HL-60 (cell line): ENCODE results near the gene ASS1.

ENCODE experiments used
- DNase-seq, 2 experiments: peaks; one replicate each; pipeline ENCODE4 v3.0.0-alpha.2; 2010 to 2020; ENCODE audit warnings: low read depth in 1 of 2, low spot score in 1 of 2
- H3K27ac ChIP-seq: fragments of 250-450 bp; sonication (Bioruptor Pico); replicated peaks from 2 replicates; pipeline ENCODE4 v1.5.1; 2020; ENCODE audit warnings: mild to moderate bottlenecking, moderate library complexity
- H3K27me3 ChIP-seq: fragments of 250-450 bp; sonication (Bioruptor Pico); 2 replicates; pipeline ENCODE4 v1.5.1; 2021; ENCODE audit warnings: mild to moderate bottlenecking, moderate library complexity; ENCODE audit not compliant: insufficient read depth, poor library complexity, severe bottlenecking
- H3K4me3 ChIP-seq: replicated peaks from 2 replicates; pipeline ENCODE4 v1.5.1; 2011; ENCODE audit warnings: mild to moderate bottlenecking, control low read depth, low read length; ENCODE audit not compliant: insufficient read depth
- CTCF ChIP-seq: IDR thresholded peaks from one replicate; pipeline ENCODE4 v1.5.1; 2011; ENCODE audit warnings: low read length, control low read depth, inconsistent platforms; ENCODE audit not compliant: insufficient read depth
- GABPA ChIP-seq: IDR thresholded peaks from 2 replicates; pipeline ENCODE4 v1.6.1; 2012; ENCODE audit warnings: low read depth
- POLR2AphosphoS5 ChIP-seq: IDR thresholded peaks from 2 replicates; pipeline ENCODE4 v1.6.1; 2012; ENCODE audit warnings: low read depth
- REST ChIP-seq: IDR thresholded peaks from 2 replicates; pipeline ENCODE4 v1.6.1; 2012; ENCODE audit warnings: low read depth; ENCODE audit not compliant: insufficient replicate concordance
- SPI1 ChIP-seq: IDR thresholded peaks from 2 replicates; pipeline ENCODE4 v1.6.1; 2012; ENCODE audit warnings: low read depth, mild to moderate bottlenecking, borderline replicate concordance

ASS1 gene

GRCh38 chr9:130402243-130402642 lies 42.5 kb upstream of the ASS1 start:
- DNase-seq = no peak
- no peaks in the 10 kb centered on the region for H3K27me3 ChIP-seq
- no peak overlapping the region for H3K4me3 ChIP-seq
- no peak for TF ChIP-seq CTCF
- no peak for TF ChIP-seq POLR2AphosphoS5
- TF ChIP-seq GABPA = no peak
- no peak for TF ChIP-seq SPI1
- no peak for TF ChIP-seq REST
- no peak overlapping the region for H3K27ac ChIP-seq

GRCh38 chr9:130402645-130403440 lies 41.9 kb upstream of the ASS1 start:
- no peak overlapping the region for H3K4me3 ChIP-seq
- DNase-seq = no peak
- TF ChIP-seq CTCF (no peak), REST (no peak), SPI1 (no peak), GABPA (no peak), POLR2AphosphoS5 (no peak)
- H3K27me3 ChIP-seq = no peaks in the 10 kb centered on the region
- H3K27ac ChIP-seq = no peak overlapping the region

- Histone ChIP-seq H3K27me3 (no peaks in the 10 kb centered on the region), H3K4me3 (no peak overlapping the region), H3K27ac (no peak overlapping the region)
- DNase-seq = no peak
- TF ChIP-seq GABPA = no peak
- no peak for TF ChIP-seq CTCF
- TF ChIP-seq POLR2AphosphoS5 = no peak
- TF ChIP-seq SPI1 = no peak
- no peak for TF ChIP-seq REST
Observed at GRCh38 chr9:130405657-130406257, 39.0 kb upstream of the ASS1 start.
